ENCODE results near the gene COASY.
A peak's percentile ranks its signal among the peaks of the same experiment; 100 is the strongest.
"Not testable (repeated sequence)": the region's sequence is repeated elsewhere in the genome, so short reads cannot be mapped to it uniquely, and the experiment has no call there.

COASY gene

GRCh38 chr17:42548070-42548837, 13.7 kb upstream of the COASY start:
- H3K27ac Mint-ChIP-seq: no peak overlapping the region
- peak; percentile 40 to 58 (median 42) for TF ChIP-seq CTCF (IDR thresholded peaks at IDR 0.05; ENCODE audit: unreplicated experiment in 3 of 3)
- H3K4me1 Mint-ChIP-seq: peaks cover 9% of the 10 kb centered on the region
- H3K9me3 Mint-ChIP-seq: no peaks in the 10 kb centered on the region
- peaks cover 3% of the 10 kb centered on the region for H3K36me3 Mint-ChIP-seq (ENCODE audit: low read depth)
- peak overlapping the region; percentile 68 to 70 (median 69) for H3K4me3 Mint-ChIP-seq
- H3K27me3 Mint-ChIP-seq (ENCODE audit: low read depth): peaks cover 13% of the 10 kb centered on the region

- H3K9me3 Mint-ChIP-seq: no peaks in the 10 kb centered on the region
- peaks cover 9% of the 10 kb centered on the region for H3K4me1 Mint-ChIP-seq
- peaks cover 3% of the 10 kb centered on the region for H3K36me3 Mint-ChIP-seq (ENCODE audit: low read depth)
- peak overlapping the region; percentile 68 to 70 (median 69) for H3K4me3 Mint-ChIP-seq
- peaks cover 13% of the 10 kb centered on the region for H3K27me3 Mint-ChIP-seq (ENCODE audit: low read depth)
- no peak overlapping the region for H3K27ac Mint-ChIP-seq
- no peak for TF ChIP-seq CTCF (IDR thresholded peaks at IDR 0.05; ENCODE audit: unreplicated experiment in 3 of 3)
These were observed 12.8 kb upstream of the COASY start for GRCh38 chr17:42548993-42549755.

- not testable (repeated sequence) for H3K36me3 Mint-ChIP-seq (ENCODE audit: low read depth); H3K9me3 Mint-ChIP-seq; H3K27me3 Mint-ChIP-seq (ENCODE audit: low read depth)
- Mint-ChIP-seq H3K27ac (peak within 1 kb of the TSS in 2 of 3 experiments; percentile 61 to 96), H3K4me1 (peaks cover 26% of the 10 kb centered on the region), H3K4me3 (peak within 1 kb of the TSS; percentile 94 to 97 (median 96))
These were observed 9.2 kb upstream of the COASY start, which contains the start of gene HSD17B1 for GRCh38 chr17:42552736-42553135. HSD17B1 (plus strand) TSS chr17:42552923; CDS start chr17:42552934, 11 bp downstream.

GRCh38 chr17:42553161-42553818, 8.7 kb upstream of the COASY start:
- peaks cover 7% of the 10 kb centered on the region for H3K27me3 Mint-ChIP-seq (ENCODE audit: low read depth)
- H3K4me1 Mint-ChIP-seq: peaks cover 26% of the 10 kb centered on the region
- H3K4me3 Mint-ChIP-seq: peak overlapping the region; percentile 94 to 97 (median 96)

GRCh38 chr17:42553866-42554249, 8.1 kb upstream of the COASY start:
- TF ChIP-seq CTCF (IDR thresholded peaks at IDR 0.05; ENCODE audit: unreplicated experiment in 3 of 3): no peak

More at GRCh38 chr17:42553161-42553818, 8.7 kb upstream of the COASY start:
- H3K27ac Mint-ChIP-seq: peak overlapping the region in 2 of 3 experiments; percentile 61 to 96
- H3K36me3 Mint-ChIP-seq (ENCODE audit: low read depth): no peaks in the 10 kb centered on the region
- TF ChIP-seq CTCF (IDR thresholded peaks at IDR 0.05; ENCODE audit: unreplicated experiment in 3 of 3): no peak
- H3K9me3 Mint-ChIP-seq: no peaks in the 10 kb centered on the region

More at GRCh38 chr17:42553866-42554249, 8.1 kb upstream of the COASY start:
- Mint-ChIP-seq H3K27ac (peak overlapping the region in 2 of 3 experiments; percentile 76 to 96), H3K36me3 (ENCODE audit: low read depth) (no peaks in the 10 kb centered on the region), H3K27me3 (ENCODE audit: low read depth) (peaks cover 5% of the 10 kb centered on the region), H3K9me3 (no peaks in the 10 kb centered on the region), H3K4me3 (peak overlapping the region; percentile 94 to 97 (median 96)), H3K4me1 (peaks cover 24% of the 10 kb centered on the region)
